Measurements from ENCODE around the gene MUC21.
"Not testable (repeated sequence)": the region's sequence is repeated elsewhere in the genome, so short reads cannot be mapped to it uniquely, and the experiment has no call there.

Gene MUC21

GRCh38 chr6:30990422-30991086 lies 7.0 kb downstream of the MUC21 start:
- DNase-seq (ENCODE audit: low read depth): no peak
- no peak overlapping the region for H3K4me3 ChIP-seq (ENCODE audit: low read depth, low read length)
- no peak for TF ChIP-seq CTCF (conservative IDR thresholded peaks at IDR 0.05; ENCODE audit: low read depth, low read length)

GRCh38 chr6:30991891-30992290 lies 8.4 kb downstream of the MUC21 start:
- no peak overlapping the region for H3K4me3 ChIP-seq (ENCODE audit: low read depth, low read length)
- no peak for DNase-seq (ENCODE audit: low read depth)
- TF ChIP-seq CTCF (conservative IDR thresholded peaks at IDR 0.05; ENCODE audit: low read depth, low read length): no peak

DNA sequence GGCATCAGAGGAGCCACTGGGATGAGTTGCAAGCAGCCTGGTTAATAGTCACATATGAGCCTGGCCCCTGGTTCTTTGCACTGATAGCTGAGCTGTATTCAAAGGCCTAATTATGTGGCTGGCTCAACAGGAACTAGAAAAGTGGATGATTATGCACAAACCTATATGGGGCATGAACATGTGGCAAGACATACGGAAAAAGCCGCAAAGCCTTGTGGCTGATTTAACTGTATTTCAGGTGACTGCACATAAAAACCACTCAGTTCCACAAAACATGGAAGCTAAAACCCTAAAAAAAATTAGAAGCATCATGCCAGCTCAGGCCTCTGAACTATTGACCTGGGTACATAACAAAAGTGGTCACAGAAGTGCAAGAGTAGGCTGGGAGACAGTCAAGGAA lies 13.8 kb downstream of the MUC21 start:
- H3K4me3 ChIP-seq (ENCODE audit: low read depth, low read length): no peak overlapping the region
- no peak for TF ChIP-seq CTCF (conservative IDR thresholded peaks at IDR 0.05; ENCODE audit: low read depth, low read length)
- no peak for DNase-seq (ENCODE audit: low read depth)

- TF ChIP-seq CTCF (conservative IDR thresholded peaks at IDR 0.05; ENCODE audit: low read depth, low read length): no peak
- no peak overlapping the region for H3K4me3 ChIP-seq (ENCODE audit: low read depth, low read length)
- peak; percentile 28 for DNase-seq (ENCODE audit: low read depth)
Measured at GRCh38 chr6:30998785-30999184, 15.3 kb downstream of the MUC21 start.

DNA sequence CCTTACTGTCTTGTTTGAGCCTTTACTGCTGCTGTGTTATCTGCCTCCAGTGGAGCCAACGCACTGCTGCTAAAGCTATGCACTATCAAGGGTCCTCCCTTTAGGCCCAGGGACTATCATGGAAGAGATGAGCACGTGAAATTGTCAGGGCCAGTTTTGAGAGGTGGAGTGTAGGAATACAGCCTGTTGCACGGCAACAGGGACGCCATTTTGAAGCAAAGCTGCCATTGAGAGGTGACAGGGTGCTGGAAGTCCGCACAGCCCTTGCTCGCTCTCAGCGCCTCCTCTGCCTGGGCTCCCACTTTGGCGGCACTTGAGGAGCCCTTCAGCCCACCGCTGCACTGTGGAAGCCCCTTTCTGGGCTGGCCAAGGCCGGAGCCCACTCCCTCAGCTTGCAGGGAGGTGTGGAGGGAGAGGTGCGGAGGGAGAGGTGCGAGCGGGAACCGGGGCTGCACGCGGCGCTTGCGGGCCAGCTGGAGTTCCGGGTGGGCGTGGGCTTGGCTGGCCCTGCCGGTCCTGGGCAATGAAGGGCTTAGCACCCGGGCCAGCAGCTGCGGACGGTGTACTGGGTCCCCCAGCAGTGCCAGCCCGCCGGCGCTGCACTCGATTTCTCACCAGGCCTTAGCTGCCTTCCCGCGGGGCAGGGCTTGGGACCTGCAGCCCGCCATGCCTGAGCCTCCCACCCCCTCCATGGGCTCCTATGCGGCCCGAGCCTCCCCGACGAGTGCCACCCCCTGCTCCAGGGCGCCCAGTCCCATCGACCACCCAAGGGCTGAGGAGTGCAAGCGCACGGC lies 16.7 kb downstream of the MUC21 start:
- not testable (repeated sequence) for H3K4me3 ChIP-seq (ENCODE audit: low read depth, low read length); DNase-seq (ENCODE audit: low read depth)

DNA sequence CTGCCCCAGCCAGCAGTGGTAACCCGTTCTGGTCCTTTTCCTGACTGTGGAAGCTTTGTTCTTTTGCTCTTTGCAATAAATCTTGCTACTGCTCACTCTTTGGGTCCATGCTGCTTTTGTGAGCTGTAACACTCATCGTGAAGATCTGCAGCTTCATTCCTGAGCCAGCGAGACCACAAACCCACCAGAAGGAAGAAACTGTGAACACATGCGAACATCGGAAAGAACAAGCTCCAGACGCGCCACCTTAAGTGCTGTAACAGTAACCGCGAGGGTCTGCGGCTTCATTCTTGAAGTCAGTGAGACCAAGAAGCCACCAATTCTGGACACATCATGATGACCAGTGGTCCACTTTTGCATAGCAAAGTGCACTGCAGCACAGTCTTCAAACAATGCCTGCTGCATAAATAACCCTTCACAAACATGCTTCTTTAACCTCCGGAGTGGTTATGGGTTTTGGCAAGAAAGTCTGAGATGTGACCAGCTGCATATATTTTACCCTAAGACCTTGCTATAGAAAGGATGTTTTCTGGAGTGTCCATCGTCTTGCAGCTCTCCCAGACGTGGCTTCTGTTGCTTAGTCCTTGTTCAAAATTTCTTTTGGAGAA lies 17.9 kb downstream of the MUC21 start:
- no peak for DNase-seq (ENCODE audit: low read depth)
- no peak overlapping the region for H3K4me3 ChIP-seq (ENCODE audit: low read depth, low read length)
- no peak for TF ChIP-seq CTCF (conservative IDR thresholded peaks at IDR 0.05; ENCODE audit: low read depth, low read length)

GRCh38 chr6:31002471-31002870 lies 19.0 kb downstream of the MUC21 start:
- no peak for TF ChIP-seq CTCF (conservative IDR thresholded peaks at IDR 0.05; ENCODE audit: low read depth, low read length)
- DNase-seq (ENCODE audit: low read depth): no peak

More at GRCh38 chr6:31002471-31002870, 19.0 kb downstream of the MUC21 start:
- H3K4me3 ChIP-seq (ENCODE audit: low read depth, low read length): no peak overlapping the region

Data from choroid plexus epithelial cell (primary cell).